ENCODE data around the gene CXCL14. TPM values are rescaled to one million over a fixed set of nuclear protein-coding genes. Genes with fewer than 3 reads are reported as not detected.

Gene CXCL14
- total RNA-seq, 1 experiment from 2014 or later: not detected

- H3K27ac Mint-ChIP-seq (ENCODE audit: low read depth, unreplicated experiment): no peak overlapping the region
- BruUV-seq (replicated peaks): no TSS peak
- DNase-seq (ENCODE audit: unreplicated experiment): no peak
- no peaks in the 10 kb centered on the region for H3K9me3 Mint-ChIP-seq (ENCODE audit: unreplicated experiment)
- intact Hi-C loops (cut with micrococcal nuclease): loop anchor here (5.0 kb wide), 1 partner anchor 323 kb away; no protein-coding TSS in a partner anchor
- no peaks in the 10 kb centered on the region for H3K36me3 Mint-ChIP-seq (ENCODE audit: insufficient read depth, unreplicated experiment)
- peaks cover 14% of the 10 kb centered on the region for H3K4me1 Mint-ChIP-seq (ENCODE audit: insufficient read depth, unreplicated experiment)
- H3K4me3 Mint-ChIP-seq (ENCODE audit: unreplicated experiment): no peak overlapping the region
- ChIA-PET POLR2A (interaction anchor here (1.1 kb wide), 1 partner anchor 165 kb away, joined by 4 read pairs; no protein-coding TSS in a partner anchor), CTCF (interaction anchor here (0.6 to 32.2 kb wide), 18 partner anchors 14 to 507 kb away, joined by 3 to 2166 read pairs (median 20); partner anchors contain the start of genes CXCL14, SLC25A48 and TIFAB)
- peaks cover 16% of the 10 kb centered on the region for H3K27me3 Mint-ChIP-seq (ENCODE audit: insufficient read depth, unreplicated experiment)
- no peak for TF ChIP-seq CTCF (IDR thresholded peaks at IDR 0.05; ENCODE audit: unreplicated experiment)
Measured at GRCh38 chr5:135564331-135564730, 14.5 kb downstream of the CXCL14 start.

- Mint-ChIP-seq H3K36me3 (ENCODE audit: insufficient read depth, unreplicated experiment) (no peaks in the 10 kb centered on the region), H3K27ac (ENCODE audit: low read depth, unreplicated experiment) (no peak overlapping the region), H3K4me3 (ENCODE audit: unreplicated experiment) (no peak overlapping the region), H3K4me1 (ENCODE audit: insufficient read depth, unreplicated experiment) (peaks cover 6% of the 10 kb centered on the region), H3K9me3 (ENCODE audit: unreplicated experiment) (no peaks in the 10 kb centered on the region), H3K27me3 (ENCODE audit: insufficient read depth, unreplicated experiment) (peaks cover 36% of the 10 kb centered on the region)
- BruUV-seq (replicated peaks): no TSS peak
- CTCF ChIA-PET: interaction anchor here (0.6 to 32.2 kb wide), 57 partner anchors 7 to 1679 kb away, joined by 3 to 2166 read pairs (median 5); partner anchors contain the start of genes CXCL14, DCANP1, SLC25A48 and TIFAB
- intact Hi-C loops (cut with micrococcal nuclease): loop anchor here (1.0 to 5.0 kb wide), 4 partner anchors 168 to 651 kb away; no protein-coding TSS in a partner anchor
- TF ChIP-seq CTCF (IDR thresholded peaks at IDR 0.05; ENCODE audit: unreplicated experiment): no peak
- POLR2A ChIA-PET: interaction anchor here (0.9 to 2.0 kb wide), 7 partner anchors 11 to 360 kb away, joined by 3 to 19 read pairs (median 6); no protein-coding TSS in a partner anchor
- no peak for DNase-seq (ENCODE audit: unreplicated experiment)
Measured at GRCh38 chr5:135561266-135561665, 17.5 kb downstream of the CXCL14 start.

- intact Hi-C loops (cut with micrococcal nuclease): loop anchor here (1.0 to 5.0 kb wide), 4 partner anchors 168 to 651 kb away; no protein-coding TSS in a partner anchor
- no TSS peak for BruUV-seq (replicated peaks)
- Mint-ChIP-seq H3K9me3 (ENCODE audit: unreplicated experiment) (no peaks in the 10 kb centered on the region), H3K36me3 (ENCODE audit: insufficient read depth, unreplicated experiment) (no peaks in the 10 kb centered on the region), H3K4me1 (ENCODE audit: insufficient read depth, unreplicated experiment) (peaks cover 6% of the 10 kb centered on the region), H3K4me3 (ENCODE audit: unreplicated experiment) (no peak overlapping the region), H3K27ac (ENCODE audit: low read depth, unreplicated experiment) (no peak overlapping the region), H3K27me3 (ENCODE audit: insufficient read depth, unreplicated experiment) (peaks cover 37% of the 10 kb centered on the region)
- CTCF ChIA-PET: interaction anchor here (0.6 to 32.2 kb wide), 59 partner anchors 8 to 1679 kb away, joined by 3 to 2166 read pairs (median 5); partner anchors contain the start of genes CXCL14, DCANP1, SLC25A48 and TIFAB
- TF ChIP-seq CTCF (IDR thresholded peaks at IDR 0.05; ENCODE audit: unreplicated experiment): peak; percentile 94
- peak; percentile 91 for DNase-seq (ENCODE audit: unreplicated experiment)
- POLR2A ChIA-PET: interaction anchor here (0.9 to 2.0 kb wide), 7 partner anchors 11 to 360 kb away, joined by 3 to 19 read pairs (median 6); no protein-coding TSS in a partner anchor
Measured at GRCh38 chr5:135560858-135561257, 17.9 kb downstream of the CXCL14 start.

- CTCF ChIA-PET: interaction anchor here (0.5 to 32.2 kb wide), 21 partner anchors 9 to 653 kb away, joined by 3 to 2166 read pairs (median 5); partner anchors contain the start of genes CXCL14, SLC25A48 and TIFAB
- no peak for TF ChIP-seq CTCF (IDR thresholded peaks at IDR 0.05; ENCODE audit: unreplicated experiment)
- DNase-seq (ENCODE audit: unreplicated experiment): peak; percentile 24
- intact Hi-C loops (cut with micrococcal nuclease): no loop called here
- Mint-ChIP-seq H3K9me3 (ENCODE audit: unreplicated experiment) (no peaks in the 10 kb centered on the region), H3K4me3 (ENCODE audit: unreplicated experiment) (no peak overlapping the region), H3K27ac (ENCODE audit: low read depth, unreplicated experiment) (no peak overlapping the region), H3K36me3 (ENCODE audit: insufficient read depth, unreplicated experiment) (no peaks in the 10 kb centered on the region), H3K4me1 (ENCODE audit: insufficient read depth, unreplicated experiment) (peaks cover 6% of the 10 kb centered on the region), H3K27me3 (ENCODE audit: insufficient read depth, unreplicated experiment) (peaks cover 27% of the 10 kb centered on the region)
- POLR2A ChIA-PET: interaction anchor here (0.7 to 1.9 kb wide), 3 partner anchors 169 to 275 kb away, joined by 3 to 8 read pairs (median 8); partner anchors contain the start of gene SLC25A48
- BruUV-seq (replicated peaks): no TSS peak
Measured at GRCh38 chr5:135559354-135559753, 19.4 kb downstream of the CXCL14 start.

Data from MCF 10A (cell line).